GM12873 (cell line): ENCODE results near the gene SH2B3.

ENCODE experiments used
- CTCF ChIP-seq: IDR thresholded peaks from 2 replicates; pipeline ENCODE4 v1.5.1; 2012; ENCODE audit warnings: low read depth, mild to moderate bottlenecking, moderate library complexity, low read length, control low read depth; ENCODE audit not compliant: insufficient read depth; ENCODE audit errors: missing control alignments

Gene SH2B3

GRCh38 chr12:111436266-111436665 is 30.5 kb downstream of the SH2B3 start:
- TF ChIP-seq CTCF = no peak

- TF ChIP-seq CTCF = no peak
These were observed 31.1 kb downstream of the SH2B3 start for GRCh38 chr12:111436811-111437210.

GRCh38 chr12:111437816-111438454 is 32.2 kb downstream of the SH2B3 start:
- no peak for TF ChIP-seq CTCF

GRCh38 chr12:111438481-111438880 is 32.8 kb downstream of the SH2B3 start:
- TF ChIP-seq CTCF = no peak

- TF ChIP-seq CTCF = no peak
These were observed 34.0 kb downstream of the SH2B3 start for GRCh38 chr12:111439657-111440151.

GRCh38 chr12:111440152-111440551 is 34.4 kb downstream of the SH2B3 start:
- no peak for TF ChIP-seq CTCF

- no peak for TF ChIP-seq CTCF
These were observed 34.9 kb downstream of the SH2B3 start for GRCh38 chr12:111440631-111441030.
